Panc1 (cell line): ENCODE measurements around the gene OR6B2. TPM values are rescaled to one million over a fixed set of nuclear protein-coding genes. Genes with fewer than 3 reads are reported as not detected.

Experiments
- ATAC-seq: fragments of 200-7000 bp; cut with Tn5 transposase; 2 replicates; pipeline ENCODE4 v1.9.1; 2020; ENCODE audit warnings: mild to moderate bottlenecking, moderate library complexity
- BruUV-seq: library from RNA; stranded (reverse); fragments of 400-500 nt; replicated peaks from 2 replicates; lab custom pipeline; 2021; lab: Mats Ljungman, UMichigan
- CTCF ChIA-PET: fragments of 300-600 bp; sonication (Branson Sonifier 250); formaldehyde crosslinking; loops from one replicate; lab custom pipeline; 2022; ENCODE audit warnings: antibody characterized with exemption; lab: Charles Lee
- POLR2A ChIA-PET: fragments of 300-600 bp; sonication (Branson Sonifier 250); formaldehyde crosslinking; loops from one replicate; lab custom pipeline; 2022; ENCODE audit warnings: antibody characterized with exemption; lab: Charles Lee
- DNase-seq: peaks from one replicate; pipeline ENCODE4 v3.0.0-alpha.2; 2010; ENCODE audit warnings: low read depth, low spot score
- H3K27ac ChIP-seq: 2 replicates; pipeline ENCODE4 v1.5.1; 2011; ENCODE audit warnings: mild to moderate bottlenecking, low read length, inconsistent platforms
- H3K27me3 ChIP-seq: fragments of 200-500 bp; sonication (Bioruptor generic); 2 replicates; pipeline ENCODE4 v1.6.0; 2014; ENCODE audit warnings: low read length, inconsistent platforms; ENCODE audit not compliant: control insufficient read depth, insufficient read depth
- H3K36me3 ChIP-seq: fragments of 200-500 bp; sonication (Bioruptor generic); 2 replicates; pipeline ENCODE4 v1.5.1; 2014; ENCODE audit warnings: inconsistent platforms, mild to moderate bottlenecking, low read length, moderate library complexity; ENCODE audit not compliant: control insufficient read depth, insufficient read depth
- H3K4me1 ChIP-seq: 2 replicates; pipeline ENCODE4 v1.5.1; 2011; ENCODE audit warnings: inconsistent platforms, mild to moderate bottlenecking, low read length, moderate library complexity; ENCODE audit not compliant: control insufficient read depth, insufficient read depth
- H3K4me3 ChIP-seq, 2 experiments: 2 replicates each; pipeline ENCODE4 v1.5.1; 2011 to 2012; ENCODE audit warnings: low read depth in 2 of 2, low read length in 2 of 2, mild to moderate bottlenecking in 2 of 2, inconsistent platforms in 1 of 2, moderate library complexity in 1 of 2
- H3K9me3 ChIP-seq: fragments of 200-500 bp; sonication (Bioruptor generic); 2 replicates; pipeline ENCODE4 v1.5.1; 2014; ENCODE audit warnings: low read depth, mild to moderate bottlenecking, inconsistent platforms, low read length, moderate library complexity; ENCODE audit not compliant: control insufficient read depth, insufficient read depth
- POLR2AphosphoS5 ChIP-seq: IDR thresholded peaks from 2 replicates; pipeline ENCODE4 v1.6.1; 2012; ENCODE audit warnings: mild to moderate bottlenecking, low read depth, low read length, moderate library complexity
- SIN3A ChIP-seq: IDR thresholded peaks from 2 replicates; pipeline ENCODE4 v1.6.1; 2012; ENCODE audit warnings: low read depth, mild to moderate bottlenecking, low read length, moderate library complexity, borderline replicate concordance; ENCODE audit not compliant: insufficient read depth
- TCF7L2 ChIP-seq: IDR thresholded peaks from 2 replicates; pipeline ENCODE4 v1.6.1; 2011; ENCODE audit warnings: mild to moderate bottlenecking, low read depth, low read length, inconsistent platforms
- in situ Hi-C: cut with HindIII; loops from 2 replicates; pipeline ENCODE4 v1.10.0; 2016; ENCODE audit warnings: low sequenced_read_pairs, low pct_unique_long_range_greater_than_20kb
- intact Hi-C: fragments of 100-400 bp; cut with micrococcal nuclease; formaldehyde crosslinking; loops from one replicate; pipeline ENCODE4 v1.10.0; 2022; ENCODE audit not compliant: unreplicated experiment
- total RNA-seq: library from RNA; stranded (reverse); gene quantifications from one replicate; pipeline ENCODE4 v1.2.1, GENCODE V29; 2021; ENCODE audit not compliant: unreplicated experiment
- TF ChIP-seq, protein P1 (sequence below): fragments of 450-650 bp; IDR thresholded peaks from 2 replicates; pipeline ENCODE4 v1.5.1; 2017; ENCODE audit warnings: mild to moderate bottlenecking
- TF ChIP-seq, protein P2 (sequence below), 2 experiments: IDR thresholded peaks; 2 replicates each; pipeline ENCODE4 v1.6.1; 2011 to 2012; ENCODE audit warnings: low read depth in 2 of 2, control low read depth in 1 of 2, low read length in 1 of 2, mild to moderate bottlenecking in 1 of 2, moderate library complexity in 1 of 2; ENCODE audit not compliant: insufficient read depth in 1 of 2

Gene OR6B2
- total RNA-seq, 1 experiment from 2014 or later, result not detected

DNA sequence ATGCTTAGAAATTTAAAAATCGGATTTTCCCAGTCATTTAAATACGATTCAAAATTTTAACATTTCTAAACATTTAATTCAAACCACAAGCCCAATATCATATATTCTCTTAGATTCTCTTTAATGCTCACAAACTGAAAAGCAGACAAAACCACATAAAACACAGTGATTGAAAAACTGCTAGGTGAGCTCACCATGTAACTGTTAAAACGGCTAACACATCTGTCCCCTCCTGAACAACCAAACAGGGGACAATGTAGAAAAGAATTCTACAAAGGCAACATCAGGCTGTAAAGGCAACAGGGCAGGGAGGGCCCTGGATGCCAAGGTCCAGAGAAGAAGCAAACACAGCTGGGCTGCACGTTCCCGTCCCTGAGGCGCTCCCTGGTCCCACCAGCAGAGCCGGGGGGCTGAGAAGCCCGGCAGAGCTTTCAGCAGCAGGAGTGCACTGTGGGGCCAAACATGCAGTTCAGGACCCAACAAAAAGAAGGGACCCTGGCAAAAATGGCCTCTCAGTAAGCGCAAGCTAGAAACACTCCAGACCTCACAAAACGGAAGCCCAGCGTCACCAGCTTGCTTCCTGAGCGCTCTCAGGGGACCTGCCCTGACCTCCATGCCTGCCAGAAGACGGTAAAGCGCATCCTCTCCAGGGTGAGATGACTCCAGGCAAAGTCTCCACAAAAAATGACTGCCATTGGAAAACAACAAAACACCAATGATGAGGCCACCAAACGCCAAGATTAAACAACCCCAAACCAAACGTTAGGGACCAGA, 45.6 kb downstream of the OR6B2 start:
- no peaks in the 10 kb centered on the region for H3K27me3 ChIP-seq
- ChIA-PET CTCF (no interaction called here), POLR2A (no interaction called here)
- BruUV-seq, result no TSS peak
- H3K27ac ChIP-seq, result no peak overlapping the region
- no peaks in the 10 kb centered on the region for H3K9me3 ChIP-seq
- no peak for DNase-seq
- no peak overlapping the region for H3K4me3 ChIP-seq
- in situ Hi-C loops, result no loop called here
- H3K36me3 ChIP-seq, result peaks cover 7% of the 10 kb centered on the region
- TF ChIP-seq POLR2AphosphoS5, result no peak
- no peak for TF ChIP-seq TCF7L2
- TF ChIP-seq, protein P1, sequence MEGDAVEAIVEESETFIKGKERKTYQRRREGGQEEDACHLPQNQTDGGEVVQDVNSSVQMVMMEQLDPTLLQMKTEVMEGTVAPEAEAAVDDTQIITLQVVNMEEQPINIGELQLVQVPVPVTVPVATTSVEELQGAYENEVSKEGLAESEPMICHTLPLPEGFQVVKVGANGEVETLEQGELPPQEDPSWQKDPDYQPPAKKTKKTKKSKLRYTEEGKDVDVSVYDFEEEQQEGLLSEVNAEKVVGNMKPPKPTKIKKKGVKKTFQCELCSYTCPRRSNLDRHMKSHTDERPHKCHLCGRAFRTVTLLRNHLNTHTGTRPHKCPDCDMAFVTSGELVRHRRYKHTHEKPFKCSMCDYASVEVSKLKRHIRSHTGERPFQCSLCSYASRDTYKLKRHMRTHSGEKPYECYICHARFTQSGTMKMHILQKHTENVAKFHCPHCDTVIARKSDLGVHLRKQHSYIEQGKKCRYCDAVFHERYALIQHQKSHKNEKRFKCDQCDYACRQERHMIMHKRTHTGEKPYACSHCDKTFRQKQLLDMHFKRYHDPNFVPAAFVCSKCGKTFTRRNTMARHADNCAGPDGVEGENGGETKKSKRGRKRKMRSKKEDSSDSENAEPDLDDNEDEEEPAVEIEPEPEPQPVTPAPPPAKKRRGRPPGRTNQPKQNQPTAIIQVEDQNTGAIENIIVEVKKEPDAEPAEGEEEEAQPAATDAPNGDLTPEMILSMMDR, result no peak
- TF ChIP-seq, protein P2, sequence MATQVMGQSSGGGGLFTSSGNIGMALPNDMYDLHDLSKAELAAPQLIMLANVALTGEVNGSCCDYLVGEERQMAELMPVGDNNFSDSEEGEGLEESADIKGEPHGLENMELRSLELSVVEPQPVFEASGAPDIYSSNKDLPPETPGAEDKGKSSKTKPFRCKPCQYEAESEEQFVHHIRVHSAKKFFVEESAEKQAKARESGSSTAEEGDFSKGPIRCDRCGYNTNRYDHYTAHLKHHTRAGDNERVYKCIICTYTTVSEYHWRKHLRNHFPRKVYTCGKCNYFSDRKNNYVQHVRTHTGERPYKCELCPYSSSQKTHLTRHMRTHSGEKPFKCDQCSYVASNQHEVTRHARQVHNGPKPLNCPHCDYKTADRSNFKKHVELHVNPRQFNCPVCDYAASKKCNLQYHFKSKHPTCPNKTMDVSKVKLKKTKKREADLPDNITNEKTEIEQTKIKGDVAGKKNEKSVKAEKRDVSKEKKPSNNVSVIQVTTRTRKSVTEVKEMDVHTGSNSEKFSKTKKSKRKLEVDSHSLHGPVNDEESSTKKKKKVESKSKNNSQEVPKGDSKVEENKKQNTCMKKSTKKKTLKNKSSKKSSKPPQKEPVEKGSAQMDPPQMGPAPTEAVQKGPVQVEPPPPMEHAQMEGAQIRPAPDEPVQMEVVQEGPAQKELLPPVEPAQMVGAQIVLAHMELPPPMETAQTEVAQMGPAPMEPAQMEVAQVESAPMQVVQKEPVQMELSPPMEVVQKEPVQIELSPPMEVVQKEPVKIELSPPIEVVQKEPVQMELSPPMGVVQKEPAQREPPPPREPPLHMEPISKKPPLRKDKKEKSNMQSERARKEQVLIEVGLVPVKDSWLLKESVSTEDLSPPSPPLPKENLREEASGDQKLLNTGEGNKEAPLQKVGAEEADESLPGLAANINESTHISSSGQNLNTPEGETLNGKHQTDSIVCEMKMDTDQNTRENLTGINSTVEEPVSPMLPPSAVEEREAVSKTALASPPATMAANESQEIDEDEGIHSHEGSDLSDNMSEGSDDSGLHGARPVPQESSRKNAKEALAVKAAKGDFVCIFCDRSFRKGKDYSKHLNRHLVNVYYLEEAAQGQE (IDR thresholded peaks at IDR 0.05; ENCODE audit: insufficient read depth in 1 of 2, low read depth in 2 of 2, low read length in 1 of 2), result no peak
- TF ChIP-seq SIN3A, result no peak
- ATAC-seq, result no peak
- H3K4me1 ChIP-seq, result no peaks in the 10 kb centered on the region
- intact Hi-C loops, result no loop called here

DNA sequence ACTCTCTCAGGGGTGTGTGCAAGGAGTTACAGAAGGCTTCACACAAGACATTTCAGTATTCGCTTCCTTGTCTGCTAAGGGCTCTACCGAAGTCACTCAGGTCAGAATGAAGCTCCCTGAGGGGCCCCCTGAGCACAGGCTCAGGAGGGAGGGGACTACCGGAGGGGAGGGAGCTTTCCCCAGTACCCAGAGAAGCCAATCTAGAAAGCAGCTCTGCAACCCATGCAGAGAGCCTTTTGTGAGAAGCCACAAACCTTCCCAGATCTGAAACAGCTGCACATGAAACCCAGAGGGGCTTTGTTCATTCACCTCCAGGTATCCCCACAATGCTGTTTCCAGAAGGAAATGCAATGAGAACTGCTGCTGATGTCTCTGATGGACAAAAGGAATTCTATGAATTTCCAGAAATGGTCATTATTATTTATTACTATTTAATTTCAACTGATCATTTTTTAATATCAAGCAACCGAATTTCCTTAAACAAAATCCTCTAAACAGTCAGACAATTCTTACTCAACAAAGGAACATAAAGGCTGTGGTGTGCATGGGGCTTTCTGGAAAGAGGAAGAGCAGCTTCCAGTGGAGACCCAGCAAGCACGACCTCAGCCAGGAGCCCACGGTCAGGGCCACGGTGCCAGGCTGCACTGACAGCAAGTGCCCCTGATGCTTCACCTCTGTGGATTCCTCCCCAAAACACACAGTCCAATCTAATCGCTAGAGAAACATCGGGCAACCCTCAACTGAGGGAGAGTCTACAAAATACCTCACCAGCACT, 47.0 kb downstream of the OR6B2 start:
- no TSS peak for BruUV-seq
- ChIA-PET CTCF (no interaction called here), POLR2A (no interaction called here)
- ATAC-seq (no peak), DNase-seq (no peak)
- H3K36me3 ChIP-seq, result peaks cover 4% of the 10 kb centered on the region
- H3K9me3 ChIP-seq, result no peaks in the 10 kb centered on the region
- H3K27ac ChIP-seq, result no peak overlapping the region
- TF ChIP-seq POLR2AphosphoS5 (no peak), TCF7L2 (no peak), SIN3A (no peak)
- TF ChIP-seq, protein P2 (IDR thresholded peaks at IDR 0.05; ENCODE audit: insufficient read depth in 1 of 2, low read depth in 2 of 2, low read length in 1 of 2), result no peak
- TF ChIP-seq, protein P1, result no peak
- H3K4me1 ChIP-seq, result no peaks in the 10 kb centered on the region
- no peak overlapping the region for H3K4me3 ChIP-seq
- intact Hi-C loops, result no loop called here
- H3K27me3 ChIP-seq, result no peaks in the 10 kb centered on the region
- in situ Hi-C loops, result no loop called here
